ENCODE measurements around the gene RAD18. TPM values are rescaled to one million over a fixed set of nuclear protein-coding genes. Genes with fewer than 3 reads are reported as not detected.

Gene RAD18
- total and polyA plus RNA-seq, 7 donors = 3.5 to 25.8 (median 6.4) TPM

- peaks cover 0 to 8% (median 0%) of the 10 kb centered on the region in 4 donors for H3K4me1 ChIP-seq
- 80 to 85% methylated on average over 7 of the region's 7 CpGs for WGBS, 2 donors
- DNase-seq = no peak
- intact Hi-C loops (cut with DNase I) = no loop called here
- no peaks in the 10 kb centered on the region for H3K27me3 ChIP-seq
- no peak overlapping the region for H3K27ac ChIP-seq
- TF ChIP-seq CTCF (IDR thresholded peaks at IDR 0.05) = no peak
- no peak for TF ChIP-seq EP300 (IDR thresholded peaks at IDR 0.05)
- TF ChIP-seq POLR2AphosphoS5 (IDR thresholded peaks at IDR 0.05) = no peak
- TF ChIP-seq POLR2A (IDR thresholded peaks at IDR 0.05) = no peak
- H3K9me3 ChIP-seq = no peaks in the 10 kb centered on the region
- H3K36me3 ChIP-seq = peaks cover 0 to 7% (median 0%) of the 10 kb centered on the region in 4 donors
- H3K4me3 ChIP-seq = no peak overlapping the region
These were observed 75.6 kb downstream of the RAD18 start for GRCh38 chr3:8887435-8888300.

GRCh38 chr3:8886546-8886945, 76.7 kb downstream of the RAD18 start:
- peaks cover 0 to 8% (median 0%) of the 10 kb centered on the region in 4 donors for H3K4me1 ChIP-seq
- 71 to 85% methylated on average over 4 of the region's 4 CpGs for WGBS, 2 donors
- TF ChIP-seq EP300 (IDR thresholded peaks at IDR 0.05) = no peak
- TF ChIP-seq POLR2AphosphoS5 (IDR thresholded peaks at IDR 0.05) = no peak
- TF ChIP-seq POLR2A (IDR thresholded peaks at IDR 0.05) = no peak
- TF ChIP-seq CTCF (IDR thresholded peaks at IDR 0.05) = no peak
- H3K36me3 ChIP-seq = peaks cover 0 to 7% (median 0%) of the 10 kb centered on the region in 4 donors
- intact Hi-C loops (cut with DNase I) = no loop called here
- H3K4me3 ChIP-seq = no peak overlapping the region
- H3K27ac ChIP-seq = no peak overlapping the region
- DNase-seq = no peak
- H3K9me3 ChIP-seq = no peaks in the 10 kb centered on the region
- H3K27me3 ChIP-seq = no peaks in the 10 kb centered on the region

- peaks cover 0 to 7% (median 3%) of the 10 kb centered on the region in 4 donors for H3K36me3 ChIP-seq
- intact Hi-C loops (cut with DNase I) = no loop called here
- no peaks in the 10 kb centered on the region for H3K27me3 ChIP-seq
- TF ChIP-seq CTCF (IDR thresholded peaks at IDR 0.05) = no peak
- TF ChIP-seq POLR2AphosphoS5 (IDR thresholded peaks at IDR 0.05) = no peak
- TF ChIP-seq EP300 (IDR thresholded peaks at IDR 0.05) = no peak
- no peak for TF ChIP-seq POLR2A (IDR thresholded peaks at IDR 0.05)
- H3K4me3 ChIP-seq = no peak overlapping the region
- H3K4me1 ChIP-seq = peaks cover 0 to 8% (median 0%) of the 10 kb centered on the region in 4 donors
- H3K27ac ChIP-seq = no peak overlapping the region
- H3K9me3 ChIP-seq = no peaks in the 10 kb centered on the region
- DNase-seq = no peak
These were observed 77.5 kb downstream of the RAD18 start for GRCh38 chr3:8885536-8886316.

- H3K27ac ChIP-seq = no peak overlapping the region
- H3K36me3 ChIP-seq = peaks cover 0 to 12% (median 3%) of the 10 kb centered on the region in 4 donors
- intact Hi-C loops (cut with DNase I) = no loop called here
These were observed 78.5 kb downstream of the RAD18 start for GRCh38 chr3:8884630-8885290.

More at GRCh38 chr3:8884630-8885290, 78.5 kb downstream of the RAD18 start:
- H3K9me3 ChIP-seq = no peaks in the 10 kb centered on the region
- TF ChIP-seq CTCF (IDR thresholded peaks at IDR 0.05) = no peak
- no peak for TF ChIP-seq EP300 (IDR thresholded peaks at IDR 0.05)
- TF ChIP-seq POLR2AphosphoS5 (IDR thresholded peaks at IDR 0.05) = no peak
- no peak for TF ChIP-seq POLR2A (IDR thresholded peaks at IDR 0.05)
- no peak overlapping the region for H3K4me3 ChIP-seq
- peaks cover 0 to 8% (median 0%) of the 10 kb centered on the region in 4 donors for H3K4me1 ChIP-seq
- DNase-seq = no peak
- 94 to 95% methylated on average over 1 of the region's 1 CpG for whole genome bisulfite sequencing, 2 donors
- H3K27me3 ChIP-seq = no peaks in the 10 kb centered on the region

Measured in sigmoid colon (tissue), 7 donors.